HG03103 (cell line): ENCODE results near the gene NLN.
A peak's percentile ranks its signal among the peaks of the same experiment; 100 is the strongest.
"Not testable (repeated sequence)": the region's sequence is repeated elsewhere in the genome, so short reads cannot be mapped to it uniquely, and the experiment has no call there.

Experiments used
- ATAC-seq: cut with Tn5 transposase; IDR thresholded peaks from one replicate; pipeline ENCODE4 v1.9.1; 2021; ENCODE audit warnings: low read depth; ENCODE audit not compliant: unreplicated experiment

Gene NLN

GRCh38 chr5:65825408-65826328 is 103.7 kb downstream of the NLN start:
- ATAC-seq = peak; percentile 60

GRCh38 chr5:65828022-65828896 is 106.3 kb downstream of the NLN start:
- no peak for ATAC-seq

- ATAC-seq = no peak
Measured at GRCh38 chr5:65830856-65831255, 108.9 kb downstream of the NLN start.

GRCh38 chr5:65831276-65831675 is 109.3 kb downstream of the NLN start:
- ATAC-seq = no peak

GRCh38 chr5:65832152-65832551 is 110.1 kb downstream of the NLN start:
- ATAC-seq = no peak

GRCh38 chr5:65832603-65833228 is 110.7 kb downstream of the NLN start:
- no peak for ATAC-seq

GRCh38 chr5:65833780-65834179 is 111.8 kb downstream of the NLN start:
- no peak for ATAC-seq

GRCh38 chr5:65834306-65834705 is 112.3 kb downstream of the NLN start:
- no peak for ATAC-seq

GRCh38 chr5:65835191-65835590 is 113.2 kb downstream of the NLN start:
- ATAC-seq = no peak

GRCh38 chr5:65837139-65837538 is 115.1 kb downstream of the NLN start:
- no peak for ATAC-seq

GRCh38 chr5:65839170-65839569 is 117.2 kb downstream of the NLN start:
- ATAC-seq = not testable (repeated sequence)

GRCh38 chr5:65840071-65840470 is 118.1 kb downstream of the NLN start:
- no peak for ATAC-seq

GRCh38 chr5:65844763-65845162 is 122.8 kb downstream of the NLN start:
- not testable (repeated sequence) for ATAC-seq

- no peak for ATAC-seq
Measured at GRCh38 chr5:65846101-65846500, 124.1 kb downstream of the NLN start.

GRCh38 chr5:65847019-65847418 is 125.0 kb downstream of the NLN start:
- not testable (repeated sequence) for ATAC-seq

- not testable (repeated sequence) for ATAC-seq
Measured at GRCh38 chr5:65849918-65850317, 127.9 kb downstream of the NLN start.

- ATAC-seq = no peak
Measured at GRCh38 chr5:65854925-65855324, 132.9 kb downstream of the NLN start.

- no peak for ATAC-seq
Measured at GRCh38 chr5:65855766-65856315, 133.8 kb downstream of the NLN start.

GRCh38 chr5:65856520-65856919 is 134.5 kb downstream of the NLN start:
- ATAC-seq = no peak

GRCh38 chr5:65858316-65858715 is 136.3 kb downstream of the NLN start:
- no peak for ATAC-seq

- no peak for ATAC-seq
Measured at GRCh38 chr5:65861830-65862241, 139.8 kb downstream of the NLN start.
